CD14-positive monocyte (primary cell): ENCODE data around the gene ABHD16A. TPM values are rescaled to one million over a fixed set of nuclear protein-coding genes. Genes with fewer than 3 reads are reported as not detected.

Source experiments
- DNase-seq, 3 donors: peaks; one replicate each; pipeline ENCODE4 v3.0.0-alpha.2; 2011 to 2022
- H2AFZ ChIP-seq: 2 replicates; pipeline ENCODE4 v1.6.0; 2012; ENCODE audit warnings: mild to moderate bottlenecking, low read depth, low read length, inconsistent platforms; ENCODE audit not compliant: insufficient read depth, poor library complexity, severe bottlenecking
- H3K27ac ChIP-seq, 2 donors: 1 replicate in 1 of 2; 2 replicates in 1 of 2; pipeline ENCODE4 v1.5.1; 2012 to 2013; ENCODE audit warnings: low read length in 2 of 2, control low read depth in 1 of 2, inconsistent platforms in 1 of 2, low read depth in 1 of 2, mild to moderate bottlenecking in 1 of 2
- H3K27me3 ChIP-seq, 2 donors: one replicate each; pipeline versions ENCODE4 v1.6.0 to v1.6.1; 2011 to 2013; ENCODE audit warnings: low read length in 2 of 2; ENCODE audit not compliant: control insufficient read depth in 2 of 2, insufficient read depth in 2 of 2
- H3K36me3 ChIP-seq, 2 donors: replicated peaks in 1 of 2; 1 replicate in 1 of 2; 2 replicates in 1 of 2; pipeline versions ENCODE4 v1.5.1 to v1.6.1; 2012 to 2013; ENCODE audit warnings: low read length in 2 of 2, control low read depth in 1 of 2, inconsistent platforms in 1 of 2, mild to moderate bottlenecking in 1 of 2; ENCODE audit not compliant: insufficient read depth in 2 of 2, control insufficient read depth in 1 of 2
- H3K4me1 ChIP-seq, 2 donors: 1 replicate in 1 of 2; 2 replicates in 1 of 2; pipeline versions ENCODE4 v1.5.1 to v1.6.1; 2012 to 2013; ENCODE audit warnings: low read length in 2 of 2, control low read depth in 1 of 2, inconsistent platforms in 1 of 2, mild to moderate bottlenecking in 1 of 2, moderate library complexity in 1 of 2; ENCODE audit not compliant: insufficient read depth in 2 of 2, control insufficient read depth in 1 of 2
- H3K4me2 ChIP-seq: replicated peaks from 2 replicates; pipeline ENCODE3; 2012; ENCODE audit warnings: low read length, moderate library complexity, mild to moderate bottlenecking; ENCODE audit not compliant: poor library complexity, severe bottlenecking; ENCODE audit errors: extremely low read depth
- H3K4me3 ChIP-seq, 3 experiments: fragments of 200-600 bp in 1 of 3; sonication (generic) in 1 of 3; replicated peaks in 1 of 3; 1 replicate in 2 of 3; 2 replicates in 1 of 3; pipeline ENCODE4 v1.5.1; 2011 to 2013; ENCODE audit warnings: low read length in 3 of 3, mild to moderate bottlenecking in 3 of 3, control low read depth in 2 of 3, low read depth in 2 of 3, inconsistent platforms in 1 of 3, moderate library complexity in 1 of 3
- H3K79me2 ChIP-seq: 2 replicates; pipeline ENCODE4 v1.6.0; 2012; ENCODE audit warnings: mild to moderate bottlenecking, control low read depth, inconsistent platforms, low read length, moderate library complexity; ENCODE audit not compliant: insufficient read depth
- H3K9ac ChIP-seq: 2 replicates; pipeline ENCODE4 v1.6.0; 2017; ENCODE audit warnings: low read length, mild to moderate bottlenecking; ENCODE audit not compliant: insufficient read depth, poor library complexity, severe bottlenecking
- H3K9me3 ChIP-seq, 2 donors: replicated peaks in 1 of 2; 1 replicate in 1 of 2; 2 replicates in 1 of 2; pipeline versions ENCODE4 v1.5.1 to v1.6.1; 2012 to 2013; ENCODE audit warnings: low read length in 2 of 2, control low read depth in 1 of 2; ENCODE audit not compliant: control insufficient read depth in 1 of 2, insufficient read depth in 1 of 2
- H4K20me1 ChIP-seq: 2 replicates; pipeline ENCODE4 v1.6.0; 2012; ENCODE audit warnings: mild to moderate bottlenecking, low read length, control low read depth, moderate library complexity; ENCODE audit not compliant: insufficient read depth
- H3K27ac Mint-ChIP-seq, 7 donors: one replicate each; pipeline ENCODE4 v1.8.0; 2020; ENCODE audit warnings: mild to moderate bottlenecking in 7 of 7, mixed read lengths in 7 of 7, moderate library complexity in 6 of 7, inconsistent platforms in 2 of 7
- H3K27me3 Mint-ChIP-seq, 3 donors: one replicate each; pipeline ENCODE4 v1.8.0; 2021 to 2022; ENCODE audit warnings: low read depth in 3 of 3, mild to moderate bottlenecking in 3 of 3, mixed read lengths in 3 of 3, moderate library complexity in 3 of 3, inconsistent platforms in 1 of 3
- H3K36me3 Mint-ChIP-seq, 2 donors: one replicate each; pipeline ENCODE4 v1.8.0; 2020; ENCODE audit warnings: mixed read lengths in 2 of 2, inconsistent platforms in 1 of 2, mild to moderate bottlenecking in 1 of 2
- H3K4me1 Mint-ChIP-seq: one replicate; pipeline ENCODE4 v1.8.0; 2020; ENCODE audit warnings: mild to moderate bottlenecking, mixed read lengths
- H3K4me3 Mint-ChIP-seq, 2 donors: one replicate each; pipeline ENCODE4 v1.8.0; 2020; ENCODE audit warnings: mild to moderate bottlenecking in 2 of 2, mixed read lengths in 2 of 2, moderate library complexity in 1 of 2
- H3K9me3 Mint-ChIP-seq, 7 donors: one replicate each; pipeline ENCODE4 v1.8.0; 2020 to 2022; ENCODE audit warnings: mixed read lengths in 7 of 7, mild to moderate bottlenecking in 6 of 7, moderate library complexity in 6 of 7, inconsistent platforms in 2 of 7
- WGBS: methylation state at CpG from one replicate; pipeline ENCODE4 v1.1.5; 2013; ENCODE audit warnings: missing lambda C conversion rate; ENCODE audit not compliant: insufficient coverage; 5-methylcytosine and 5-hydroxymethylcytosine counted together
- intact Hi-C, 2 donors: fragments of 100-400 bp; cut with micrococcal nuclease; formaldehyde crosslinking; loops; one replicate each; pipeline versions ENCODE4 v1.15.0 to v1.15.1; 2023
- polyA plus RNA-seq, 3 donors: library from polyadenylated mRNA; depleted of rRNA in 1 of 3; unstranded in 2 of 3; stranded (reverse) in 1 of 3; fragments of 300-500 nt in 2 of 3; fragments of >200 nt in 1 of 3; fragmentation: Illumina TruSeq in 2 of 3; gene quantifications; 1 replicate in 2 of 3; 2 replicates in 1 of 3; pipeline ENCODE4 v1.2.3, GENCODE V29; 2012 to 2021
- TF ChIP-seq, protein P1 (sequence below): fragments of 200-600 bp; IDR thresholded peaks from one replicate; pipeline ENCODE4 v1.8.0; 2022; ENCODE audit warnings: antibody characterized with exemption, mild to moderate bottlenecking

ABHD16A gene
- polyA plus RNA-seq, 3 donors: 53.0 to 122 (median 56.0) TPM

DNA sequence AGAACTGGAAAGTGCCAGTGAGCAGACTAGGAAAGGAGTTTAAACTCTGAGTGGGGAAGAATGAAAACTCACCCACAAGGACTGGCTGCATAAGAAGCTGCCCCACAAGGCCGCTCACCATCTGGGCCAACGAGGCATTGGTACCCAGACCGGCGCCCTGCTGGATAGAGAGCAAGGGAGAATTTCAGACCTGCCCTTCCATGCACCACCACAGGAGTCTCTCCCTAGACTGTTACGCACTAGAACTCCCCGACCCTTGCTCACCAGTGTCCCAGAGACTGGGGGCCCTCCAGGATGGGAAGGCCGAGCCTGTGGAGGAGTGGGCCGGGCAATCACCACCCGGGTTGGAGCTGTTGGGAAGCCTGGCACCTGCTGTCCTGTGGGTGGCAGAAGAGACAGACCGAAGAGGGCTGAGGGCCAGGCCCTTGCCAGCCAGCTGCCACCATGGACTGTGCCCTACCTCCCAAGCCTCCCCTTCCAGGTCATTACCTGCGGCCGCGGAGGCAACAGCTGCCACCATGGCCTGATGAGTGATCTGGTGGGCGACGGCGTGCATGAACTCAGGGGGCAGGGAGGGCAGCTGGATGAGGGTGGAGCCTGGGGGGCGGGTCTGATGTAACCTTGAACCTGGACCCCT lies 59.2 kb downstream of the ABHD16A start:
- intact Hi-C loops: no loop called here
- no peak for DNase-seq
- H3K36me3 Mint-ChIP-seq: peaks cover 87 to 99% of the 10 kb centered on the region in 2 donors
- no peaks in the 10 kb centered on the region for H3K9me3 Mint-ChIP-seq
- TF ChIP-seq, protein P1, sequence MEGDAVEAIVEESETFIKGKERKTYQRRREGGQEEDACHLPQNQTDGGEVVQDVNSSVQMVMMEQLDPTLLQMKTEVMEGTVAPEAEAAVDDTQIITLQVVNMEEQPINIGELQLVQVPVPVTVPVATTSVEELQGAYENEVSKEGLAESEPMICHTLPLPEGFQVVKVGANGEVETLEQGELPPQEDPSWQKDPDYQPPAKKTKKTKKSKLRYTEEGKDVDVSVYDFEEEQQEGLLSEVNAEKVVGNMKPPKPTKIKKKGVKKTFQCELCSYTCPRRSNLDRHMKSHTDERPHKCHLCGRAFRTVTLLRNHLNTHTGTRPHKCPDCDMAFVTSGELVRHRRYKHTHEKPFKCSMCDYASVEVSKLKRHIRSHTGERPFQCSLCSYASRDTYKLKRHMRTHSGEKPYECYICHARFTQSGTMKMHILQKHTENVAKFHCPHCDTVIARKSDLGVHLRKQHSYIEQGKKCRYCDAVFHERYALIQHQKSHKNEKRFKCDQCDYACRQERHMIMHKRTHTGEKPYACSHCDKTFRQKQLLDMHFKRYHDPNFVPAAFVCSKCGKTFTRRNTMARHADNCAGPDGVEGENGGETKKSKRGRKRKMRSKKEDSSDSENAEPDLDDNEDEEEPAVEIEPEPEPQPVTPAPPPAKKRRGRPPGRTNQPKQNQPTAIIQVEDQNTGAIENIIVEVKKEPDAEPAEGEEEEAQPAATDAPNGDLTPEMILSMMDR: no peak
- H3K4me3 Mint-ChIP-seq: no peak overlapping the region
- Histone ChIP-seq H3K36me3 (peaks cover 94 to 98% of the 10 kb centered on the region in 2 donors), H3K27ac (peak overlapping the region in 1 of 2 donors; percentile 1), H3K9ac (no peak overlapping the region), H3K27me3 (no peaks in the 10 kb centered on the region), H3K4me3 (no peak overlapping the region), H3K4me2 (no peak overlapping the region), H2AFZ (no peak overlapping the region), H4K20me1 (peaks cover 78% of the 10 kb centered on the region), H3K4me1 (no peaks in the 10 kb centered on the region), H3K79me2 (peaks cover 16% of the 10 kb centered on the region), H3K9me3 (no peaks in the 10 kb centered on the region)
- no peaks in the 10 kb centered on the region for H3K4me1 Mint-ChIP-seq
- no peaks in the 10 kb centered on the region for H3K27me3 Mint-ChIP-seq
- 98% methylated on average over 6 of the region's 17 CpGs for WGBS
- no peak overlapping the region for H3K27ac Mint-ChIP-seq

DNA sequence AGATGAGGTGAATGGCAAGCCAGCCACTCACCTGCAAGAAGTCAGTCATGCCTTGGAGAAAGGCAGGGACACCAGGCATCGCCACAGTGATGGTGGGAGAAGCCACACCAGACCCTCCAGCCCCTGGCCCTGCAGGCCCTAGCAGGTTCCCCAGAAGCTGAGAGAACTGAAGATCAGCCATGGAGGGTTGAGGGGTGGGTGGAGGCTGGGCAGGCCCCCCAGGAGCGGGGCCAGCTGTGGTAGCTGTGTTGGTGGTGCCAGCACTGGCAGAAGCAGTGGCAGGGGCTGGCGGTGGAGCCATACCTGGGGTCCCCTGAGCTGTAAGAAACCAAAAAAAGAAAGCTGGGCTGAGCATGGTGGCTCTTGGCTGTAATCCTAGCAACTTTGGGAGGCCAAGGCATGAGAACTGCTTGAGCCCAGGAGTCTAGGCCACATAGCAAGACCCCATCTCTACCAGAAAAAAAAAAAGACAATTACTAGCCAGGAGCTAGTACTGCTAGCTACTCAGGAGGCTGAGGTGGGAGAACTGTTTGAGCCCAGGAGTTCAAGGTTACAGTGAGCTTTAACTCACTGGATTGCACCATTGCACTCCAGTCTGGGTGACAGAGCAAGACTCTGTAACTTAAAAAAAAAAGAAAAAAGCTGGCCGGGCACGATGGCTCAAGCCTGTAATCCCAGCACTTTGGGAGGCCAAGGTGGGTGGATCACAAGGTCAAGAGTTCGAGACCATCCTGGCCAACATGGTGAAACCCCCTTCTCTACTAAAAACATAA lies 60.1 kb downstream of the ABHD16A start:
- no peak overlapping the region for H3K4me2 ChIP-seq
- TF ChIP-seq, protein P1: no peak
- H3K36me3 Mint-ChIP-seq: peaks cover 81 to 99% of the 10 kb centered on the region in 2 donors
- no peak for DNase-seq
- WGBS: 100% methylated on average over 3 of the region's 6 CpGs
- no peaks in the 10 kb centered on the region for H3K9me3 Mint-ChIP-seq
- H3K4me1 Mint-ChIP-seq: no peaks in the 10 kb centered on the region
- no peak overlapping the region for H3K4me3 ChIP-seq
- no peaks in the 10 kb centered on the region for H3K27me3 ChIP-seq
- H3K27ac Mint-ChIP-seq: peak overlapping the region in 1 of 7 donors; percentile 18
- peaks cover 79% of the 10 kb centered on the region for H4K20me1 ChIP-seq
- no peak overlapping the region for H3K4me3 Mint-ChIP-seq
- H3K4me1 ChIP-seq: no peaks in the 10 kb centered on the region
- no peaks in the 10 kb centered on the region for H3K9me3 ChIP-seq
- peak overlapping the region in 1 of 2 donors; percentile 26 for H3K27ac ChIP-seq
- H3K36me3 ChIP-seq: peaks cover 94 to 98% of the 10 kb centered on the region in 2 donors
- H2AFZ ChIP-seq: no peak overlapping the region
- H3K79me2 ChIP-seq: peaks cover 6% of the 10 kb centered on the region
- no peak overlapping the region for H3K9ac ChIP-seq
- intact Hi-C loops: no loop called here
- no peaks in the 10 kb centered on the region for H3K27me3 Mint-ChIP-seq
